ENCODE results near the gene METAP1. TPM values are rescaled to one million over a fixed set of nuclear protein-coding genes. Genes with fewer than 3 reads are reported as not detected.
"Not testable (repeated sequence)": the region's sequence is repeated elsewhere in the genome, so short reads cannot be mapped to it uniquely, and the experiment has no call there.

Gene METAP1
- total RNA-seq, 1 donor from 2014 or later, result 63.3 TPM

DNA sequence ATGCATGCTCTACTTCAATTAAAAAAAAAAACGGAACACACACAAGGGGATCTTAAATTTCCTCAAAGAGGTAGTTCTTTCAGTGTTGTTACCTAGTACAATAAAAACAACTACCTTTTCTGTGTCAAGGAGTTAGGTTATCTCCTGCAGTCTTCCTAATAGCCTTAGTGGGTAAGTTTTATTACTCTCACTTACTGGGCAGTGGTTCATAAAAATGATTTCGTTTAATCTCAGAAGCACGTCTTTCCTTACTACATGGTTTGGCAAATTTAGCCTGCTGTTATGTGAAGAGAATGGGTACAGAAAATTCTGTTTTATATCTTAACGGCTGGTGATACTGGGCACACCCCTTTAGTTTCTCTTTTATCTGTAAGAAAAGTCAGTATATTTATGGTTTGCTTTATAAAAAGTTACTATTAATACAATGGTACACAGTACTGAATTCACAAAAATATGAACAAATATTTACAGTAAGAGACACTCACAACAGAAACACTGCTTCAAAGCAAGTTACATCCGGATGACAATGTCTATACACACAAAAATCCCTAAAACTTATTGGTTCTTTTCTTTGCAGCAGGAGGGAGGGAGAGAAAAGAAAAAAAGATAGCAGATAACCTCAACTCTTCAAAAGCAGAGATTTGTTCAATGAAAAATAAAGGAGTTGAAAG is 84.2 kb downstream of the METAP1 start:
- H3K4me3 Mint-ChIP-seq, result no peak overlapping the region
- H3K27ac Mint-ChIP-seq, result no peak overlapping the region
- peaks cover 55% of the 10 kb centered on the region for H3K36me3 Mint-ChIP-seq (ENCODE audit: low read depth)
- H3K27me3 Mint-ChIP-seq, result no peaks in the 10 kb centered on the region
- peaks cover 6% of the 10 kb centered on the region for H3K4me1 Mint-ChIP-seq
- intact Hi-C loops (cut with micrococcal nuclease), result no loop called here
- DNase-seq, result no peak
- H3K9me3 Mint-ChIP-seq, result no peaks in the 10 kb centered on the region

- H3K27me3 Mint-ChIP-seq; H3K9me3 Mint-ChIP-seq; H3K27ac Mint-ChIP-seq; DNase-seq; H3K4me1 Mint-ChIP-seq; H3K4me3 Mint-ChIP-seq; intact Hi-C loops (cut with micrococcal nuclease): not testable (repeated sequence)
- peaks cover 57% of the 10 kb centered on the region for H3K36me3 Mint-ChIP-seq (ENCODE audit: low read depth)
Measured at GRCh38 chr4:99080869-99081268, 85.3 kb downstream of the METAP1 start.

- H3K36me3 Mint-ChIP-seq (ENCODE audit: low read depth), result peaks cover 56% of the 10 kb centered on the region
- H3K4me1 Mint-ChIP-seq, result peaks cover 16% of the 10 kb centered on the region
- H3K9me3 Mint-ChIP-seq, result no peaks in the 10 kb centered on the region
- no peak overlapping the region for H3K4me3 Mint-ChIP-seq
- H3K27me3 Mint-ChIP-seq, result no peaks in the 10 kb centered on the region
- no peak overlapping the region for H3K27ac Mint-ChIP-seq
- no peak for DNase-seq
- intact Hi-C loops (cut with micrococcal nuclease), result no loop called here
Measured at GRCh38 chr4:99082192-99082591, 86.7 kb downstream of the METAP1 start.

DNA sequence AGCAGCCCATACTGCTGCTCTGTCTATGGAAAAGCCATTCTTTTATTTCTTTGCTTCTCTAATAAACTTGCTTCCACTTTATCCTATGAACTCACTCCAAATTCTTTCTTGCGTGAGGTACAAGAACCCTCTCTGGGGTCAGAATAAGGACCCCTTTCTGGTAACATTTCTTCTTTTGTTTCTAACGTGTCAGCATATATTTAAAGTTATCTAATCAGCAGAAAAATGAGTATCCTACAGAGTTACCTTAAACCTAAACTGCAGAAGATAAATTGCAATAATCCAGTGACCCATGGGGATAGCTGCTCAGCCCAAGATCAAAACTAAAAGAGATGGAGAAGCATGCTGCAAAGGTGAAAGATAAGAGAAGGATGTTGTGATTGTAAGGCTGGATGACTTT is 89.1 kb downstream of the METAP1 start:
- Mint-ChIP-seq H3K9me3 (no peaks in the 10 kb centered on the region), H3K27me3 (no peaks in the 10 kb centered on the region), H3K36me3 (ENCODE audit: low read depth) (peaks cover 45% of the 10 kb centered on the region), H3K4me1 (peaks cover 27% of the 10 kb centered on the region), H3K27ac (no peak overlapping the region), H3K4me3 (no peak overlapping the region)
- intact Hi-C loops (cut with micrococcal nuclease), result no loop called here
- no peak for DNase-seq

DNA sequence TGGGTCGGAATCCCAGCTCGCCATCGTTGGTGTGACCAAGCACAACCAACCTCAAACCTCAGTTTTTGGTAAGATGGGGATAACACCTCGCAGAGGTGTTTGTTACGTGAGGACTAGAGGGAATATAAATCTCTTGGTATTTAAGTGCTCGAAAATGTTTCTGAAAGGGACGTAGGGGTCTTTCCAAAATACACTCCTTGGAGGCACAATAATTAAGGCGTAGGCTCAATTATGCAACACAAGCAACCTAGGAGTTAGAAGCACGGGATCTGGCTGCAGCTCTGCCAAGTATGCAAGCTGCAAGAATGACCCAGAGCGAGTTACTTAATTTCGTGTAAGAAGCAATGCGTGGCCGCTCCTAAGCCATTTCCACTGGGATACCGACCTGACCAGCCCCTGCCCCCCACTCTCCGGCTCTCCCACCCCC is 92.5 kb downstream of the METAP1 start:
- Mint-ChIP-seq H3K36me3 (ENCODE audit: low read depth) (peaks cover 27% of the 10 kb centered on the region), H3K27me3 (peaks cover under 1% of the 10 kb centered on the region), H3K27ac (peak overlapping the region; percentile 96), H3K4me1 (peaks cover 36% of the 10 kb centered on the region), H3K4me3 (peak overlapping the region; percentile 90), H3K9me3 (no peaks in the 10 kb centered on the region)
- DNase-seq, result no peak
- intact Hi-C loops (cut with micrococcal nuclease), result loop anchor here (1.0 to 2.0 kb wide), 5 partner anchors 31 to 945 kb away; partner anchors contain the start of genes METAP1, STPG2 and TRMT10A

DNA sequence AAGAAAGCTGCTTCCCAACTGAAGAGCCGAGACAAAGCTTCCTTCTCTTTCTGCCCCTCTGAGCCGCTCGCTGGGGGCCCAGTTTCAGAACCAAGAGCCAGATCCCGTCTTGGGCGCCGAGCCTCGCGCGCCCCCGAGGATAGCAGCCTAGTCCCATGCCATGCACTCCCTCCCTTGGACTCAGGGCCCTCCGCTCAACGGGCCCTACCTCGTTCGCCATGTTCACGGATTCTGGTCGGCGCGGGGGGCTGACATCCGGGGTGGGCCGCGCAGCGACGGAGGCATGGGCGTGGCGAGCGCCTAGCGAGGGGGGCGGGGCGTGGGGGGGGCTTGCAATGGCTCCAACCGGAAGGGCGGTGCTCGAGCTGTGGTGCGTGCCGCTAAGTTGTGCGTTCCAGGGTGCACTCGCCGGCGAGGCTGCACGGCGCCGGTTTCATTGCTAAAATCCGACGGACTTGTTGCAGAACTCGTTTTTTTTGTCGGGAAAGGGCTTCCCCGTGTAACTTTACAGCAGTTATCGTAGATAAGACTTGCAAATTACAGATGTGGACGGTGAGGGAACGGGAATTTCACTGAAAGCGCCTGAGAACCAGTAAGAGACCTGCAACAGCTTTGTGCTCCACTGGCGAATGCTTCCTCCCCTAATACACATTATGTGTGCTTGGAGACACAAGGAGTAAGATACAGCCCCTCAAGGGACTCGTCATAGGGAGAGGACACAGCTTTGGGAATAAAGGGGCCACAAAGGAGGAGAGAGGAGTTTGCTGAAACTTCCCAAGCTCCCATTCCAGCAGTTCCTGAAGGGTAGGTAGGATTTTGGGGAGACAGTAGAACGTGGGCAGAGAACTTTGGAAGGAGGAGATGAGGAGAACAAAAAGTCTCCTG is 93.2 kb downstream of the METAP1 start, which contains the start of gene ADH5:
Gene ADH5, minus strand, starts transcription at position 308 of the 885 bp plus-strand sequence. Its CDS starts 88 bp downstream, at position 220.
- peak; percentile 95 for DNase-seq
- H3K4me3 Mint-ChIP-seq, result peak within 1 kb of the TSS; percentile 90
- peaks cover 21% of the 10 kb centered on the region for H3K36me3 Mint-ChIP-seq (ENCODE audit: low read depth)
- peaks cover 35% of the 10 kb centered on the region for H3K4me1 Mint-ChIP-seq
- H3K9me3 Mint-ChIP-seq, result no peaks in the 10 kb centered on the region
- H3K27ac Mint-ChIP-seq, result peak within 1 kb of the TSS; percentile 96
- intact Hi-C loops (cut with micrococcal nuclease), result loop anchor here (1.0 to 2.0 kb wide), 5 partner anchors 32 to 946 kb away; partner anchors contain the start of genes METAP1, STPG2 and TRMT10A
- H3K27me3 Mint-ChIP-seq, result peaks cover 1% of the 10 kb centered on the region

- Mint-ChIP-seq H3K36me3 (ENCODE audit: low read depth) (peaks cover 9% of the 10 kb centered on the region), H3K27ac (no peak overlapping the region), H3K9me3 (no peaks in the 10 kb centered on the region), H3K4me1 (peaks cover 33% of the 10 kb centered on the region), H3K27me3 (peaks cover 1% of the 10 kb centered on the region), H3K4me3 (no peak overlapping the region)
- no peak for DNase-seq
- intact Hi-C loops (cut with micrococcal nuclease), result no loop called here
Measured at GRCh38 chr4:99090481-99091215, 95.1 kb downstream of the METAP1 start.

DNA sequence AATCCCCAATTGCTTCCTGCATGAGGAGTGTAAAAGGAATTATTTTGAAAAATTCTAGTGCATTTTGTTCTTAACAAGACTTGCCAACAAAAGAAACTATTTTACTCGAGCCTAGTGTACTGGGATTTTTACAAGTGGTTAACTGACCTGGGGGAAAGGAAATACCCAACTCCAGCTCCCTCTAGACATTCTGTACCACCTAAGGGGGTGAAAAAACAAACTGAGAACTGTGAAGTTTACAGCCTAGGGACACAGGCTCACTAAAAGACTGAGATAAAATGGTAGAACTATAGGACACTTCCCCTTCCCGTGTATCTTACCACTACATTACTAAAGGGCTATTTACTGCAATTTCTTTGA is 95.7 kb downstream of the METAP1 start:
- H3K9me3 Mint-ChIP-seq, result no peaks in the 10 kb centered on the region
- H3K36me3 Mint-ChIP-seq (ENCODE audit: low read depth), result peaks cover 8% of the 10 kb centered on the region
- DNase-seq, result no peak
- intact Hi-C loops (cut with micrococcal nuclease), result no loop called here
- peaks cover 1% of the 10 kb centered on the region for H3K27me3 Mint-ChIP-seq
- no peak overlapping the region for H3K4me3 Mint-ChIP-seq
- no peak overlapping the region for H3K27ac Mint-ChIP-seq
- H3K4me1 Mint-ChIP-seq, result peaks cover 32% of the 10 kb centered on the region

DNA sequence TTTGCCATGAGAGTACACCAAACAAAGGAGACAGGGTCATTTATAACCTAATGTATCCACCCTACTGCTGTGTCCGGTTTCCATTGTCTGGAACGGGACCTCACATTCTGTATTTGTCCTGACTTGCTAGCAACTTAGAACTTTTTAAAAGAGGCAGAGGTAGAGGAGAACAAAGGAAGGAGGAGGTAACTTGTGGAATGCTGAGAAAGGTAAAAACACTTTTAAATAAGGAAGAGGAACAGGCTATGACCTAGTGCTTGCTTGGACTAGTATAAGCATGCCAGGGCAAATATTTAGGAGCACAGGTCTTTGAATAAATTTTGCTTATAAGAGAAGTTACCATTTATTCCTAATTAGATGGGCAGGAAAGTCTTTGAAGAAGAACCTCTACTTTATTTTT is 96.3 kb downstream of the METAP1 start:
- H3K36me3 Mint-ChIP-seq (ENCODE audit: low read depth); DNase-seq; H3K27ac Mint-ChIP-seq; H3K9me3 Mint-ChIP-seq; H3K4me3 Mint-ChIP-seq; intact Hi-C loops (cut with micrococcal nuclease); H3K27me3 Mint-ChIP-seq: not testable (repeated sequence)
- peaks cover 26% of the 10 kb centered on the region for H3K4me1 Mint-ChIP-seq

DNA sequence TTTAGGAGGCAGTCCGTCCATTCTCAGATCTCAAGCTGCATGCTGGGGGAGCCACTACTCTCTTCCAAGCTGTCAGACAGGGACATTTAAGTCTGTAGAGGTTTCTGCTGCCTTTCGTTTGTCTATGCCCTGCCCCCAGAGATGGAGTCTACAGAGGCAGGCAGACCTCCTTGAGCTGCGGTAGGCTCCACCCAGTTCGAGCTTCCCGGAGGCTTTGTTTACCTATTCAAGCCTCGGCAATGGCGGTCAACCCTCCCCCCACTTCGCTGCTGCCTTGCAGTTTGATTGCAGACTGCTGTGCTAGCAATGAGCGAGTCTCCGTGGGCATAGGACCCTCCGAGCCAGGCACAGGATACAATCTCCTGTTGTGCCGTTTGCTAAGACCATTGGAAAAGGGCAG is 103.8 kb downstream of the METAP1 start:
- H3K9me3 Mint-ChIP-seq, result no peaks in the 10 kb centered on the region
- no peak for DNase-seq
- intact Hi-C loops (cut with micrococcal nuclease), result no loop called here
- H3K27me3 Mint-ChIP-seq, result peaks cover 12% of the 10 kb centered on the region
- H3K27ac Mint-ChIP-seq, result no peak overlapping the region
- H3K36me3 Mint-ChIP-seq (ENCODE audit: low read depth), result no peaks in the 10 kb centered on the region
- H3K4me1 Mint-ChIP-seq, result no peaks in the 10 kb centered on the region
- no peak overlapping the region for H3K4me3 Mint-ChIP-seq

GRCh38 chr4:99099814-99100213 is 104.3 kb downstream of the METAP1 start:
- H3K9me3 Mint-ChIP-seq, result not testable (repeated sequence)
- peaks cover 12% of the 10 kb centered on the region for H3K27me3 Mint-ChIP-seq

GRCh38 chr4:99100876-99101275 is 105.4 kb downstream of the METAP1 start:
- intact Hi-C loops (cut with micrococcal nuclease), result no loop called here
- DNase-seq, result no peak
- Mint-ChIP-seq H3K27ac (no peak overlapping the region), H3K4me1 (no peaks in the 10 kb centered on the region), H3K9me3 (no peaks in the 10 kb centered on the region), H3K36me3 (ENCODE audit: low read depth) (no peaks in the 10 kb centered on the region), H3K4me3 (no peak overlapping the region), H3K27me3 (peaks cover 12% of the 10 kb centered on the region)

More at GRCh38 chr4:99099814-99100213, 104.3 kb downstream of the METAP1 start:
- H3K27ac Mint-ChIP-seq; intact Hi-C loops (cut with micrococcal nuclease); DNase-seq; H3K36me3 Mint-ChIP-seq (ENCODE audit: low read depth); H3K4me1 Mint-ChIP-seq; H3K4me3 Mint-ChIP-seq: not testable (repeated sequence)

DNA sequence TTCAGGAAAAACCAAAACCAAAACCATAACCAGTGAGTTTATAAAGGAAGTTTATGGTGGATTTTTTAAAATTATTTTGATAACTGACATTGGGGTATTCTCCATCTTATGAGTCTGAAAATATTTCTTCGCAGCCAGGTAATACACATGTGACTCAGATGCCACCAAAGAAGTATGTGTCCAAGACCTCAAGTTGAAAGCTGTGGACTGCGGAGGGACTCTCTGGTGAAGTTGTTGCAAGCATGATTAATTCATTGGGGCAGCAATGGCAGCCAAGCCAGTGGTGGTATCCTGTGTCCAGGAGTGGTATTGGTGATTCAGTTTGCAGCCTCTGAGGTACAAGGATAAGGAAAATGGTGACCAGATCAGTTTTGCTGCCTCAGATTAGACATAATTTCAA is 107.1 kb downstream of the METAP1 start:
- Mint-ChIP-seq H3K9me3 (no peaks in the 10 kb centered on the region), H3K27ac (no peak overlapping the region), H3K36me3 (ENCODE audit: low read depth) (no peaks in the 10 kb centered on the region), H3K4me1 (no peaks in the 10 kb centered on the region), H3K4me3 (no peak overlapping the region), H3K27me3 (peaks cover 6% of the 10 kb centered on the region)
- DNase-seq, result no peak
- intact Hi-C loops (cut with micrococcal nuclease), result no loop called here
